WTC11 (cell line): ENCODE results near the gene RAB3GAP1. TPM values are rescaled to one million over a fixed set of nuclear protein-coding genes. Genes with fewer than 3 reads are reported as not detected.
"Not testable (repeated sequence)": the region's sequence is repeated elsewhere in the genome, so short reads cannot be mapped to it uniquely, and the experiment has no call there.

ENCODE experiments used
- ATAC-seq: fragments of 200-7000 bp; cut with Tn5 transposase; 2 replicates; pipeline ENCODE4 v1.10.0; 2021; ENCODE audit warnings: mild to moderate bottlenecking, moderate library complexity
- CTCF ChIA-PET: fragments of 300-600 bp; sonication (Branson Sonifier 250); formaldehyde crosslinking; loops from one replicate; lab custom pipeline; 2021; ENCODE audit warnings: antibody characterized with exemption; lab: Charles Lee
- POLR2A ChIA-PET: fragments of 350-600 bp; sonication (Branson Sonifier 250); formaldehyde crosslinking; loops from one replicate; lab custom pipeline; 2021; ENCODE audit warnings: antibody characterized with exemption; lab: Charles Lee
- DNase-seq: peaks from one replicate; pipeline ENCODE4 v3.0.0; 2021; ENCODE audit warnings: low spot score
- H3K27ac Mint-ChIP-seq: 2 replicates; pipeline ENCODE4 v1.8.0; 2021; ENCODE audit warnings: mixed read lengths
- H3K27me3 Mint-ChIP-seq: 2 replicates; pipeline ENCODE4 v1.8.0; 2021; ENCODE audit warnings: low read depth, mild to moderate bottlenecking, moderate library complexity, mixed read lengths
- H3K36me3 Mint-ChIP-seq: 2 replicates; pipeline ENCODE4 v1.8.0; 2021; ENCODE audit warnings: mixed read lengths
- H3K4me1 Mint-ChIP-seq: 2 replicates; pipeline ENCODE4 v1.8.0; 2022; ENCODE audit warnings: mixed read lengths
- H3K4me3 Mint-ChIP-seq: 2 replicates; pipeline ENCODE4 v1.8.0; 2021; ENCODE audit warnings: mild to moderate bottlenecking, moderate library complexity, mixed read lengths
- H3K9me3 Mint-ChIP-seq: 2 replicates; pipeline ENCODE4 v1.8.0; 2021; ENCODE audit warnings: mixed read lengths
- E2F5 ChIP-seq: sonication (generic); formaldehyde crosslinking; IDR thresholded peaks from 2 replicates; pipeline ENCODE4 v1.8.1; 2022; ENCODE audit warnings: mild to moderate bottlenecking, moderate library complexity, missing genetic modification reagents
- ELF4 ChIP-seq: sonication (generic); formaldehyde crosslinking; IDR thresholded peaks from 2 replicates; pipeline ENCODE4 v1.8.1; 2022; ENCODE audit warnings: low read depth, mild to moderate bottlenecking, moderate library complexity, missing genetic modification reagents
- ERG ChIP-seq: fragments of 250-450 bp; sonication (Bioruptor Pico); IDR thresholded peaks from 2 replicates; pipeline ENCODE4 v1.8.0; 2021; ENCODE audit warnings: mild to moderate bottlenecking
- ESRRA ChIP-seq: sonication (generic); formaldehyde crosslinking; IDR thresholded peaks from 2 replicates; pipeline ENCODE4 v1.8.1; 2022; ENCODE audit warnings: mild to moderate bottlenecking, missing genetic modification reagents, borderline replicate concordance
- FOXP1 ChIP-seq: sonication (generic); formaldehyde crosslinking; IDR thresholded peaks from 2 replicates; pipeline ENCODE4 v1.8.0; 2022; ENCODE audit warnings: missing genetic modification reagents, mild to moderate bottlenecking, moderate library complexity, borderline replicate concordance
- HMGA2 ChIP-seq: fragments of 250-450 bp; sonication (Bioruptor Pico); IDR thresholded peaks from 2 replicates; pipeline ENCODE4 v1.4.0; 2021; ENCODE audit warnings: mild to moderate bottlenecking, moderate library complexity
- JAZF1 ChIP-seq: fragments of 250-450 bp; sonication (Bioruptor Pico); IDR thresholded peaks from 2 replicates; pipeline ENCODE4 v1.9.0; 2021; ENCODE audit warnings: moderate library complexity, mild to moderate bottlenecking, inconsistent platforms
- NR3C1 ChIP-seq: sonication (generic); formaldehyde crosslinking; conservative IDR thresholded peaks from 2 replicates; pipeline ENCODE4 v1.8.1; 2023; ENCODE audit warnings: low read depth, mild to moderate bottlenecking, missing genetic modification reagents
- PREB ChIP-seq: sonication (generic); formaldehyde crosslinking; IDR thresholded peaks from 2 replicates; pipeline ENCODE4 v1.8.1; 2022; ENCODE audit warnings: mild to moderate bottlenecking, missing genetic modification reagents, moderate library complexity, borderline replicate concordance
- TEAD1 ChIP-seq: sonication (generic); formaldehyde crosslinking; IDR thresholded peaks from 2 replicates; pipeline ENCODE4 v1.8.0; 2022; ENCODE audit warnings: mild to moderate bottlenecking, missing genetic modification reagents
- ZNF317 ChIP-seq: sonication (generic); formaldehyde crosslinking; IDR thresholded peaks from 2 replicates; pipeline ENCODE4 v1.8.1; 2023; ENCODE audit warnings: low read depth, mild to moderate bottlenecking, moderate library complexity, missing genetic modification reagents, borderline replicate concordance
- ZNF416 ChIP-seq: fragments of 250-450 bp; sonication (Bioruptor Pico); IDR thresholded peaks from 2 replicates; pipeline ENCODE4 v1.9.0; 2021; ENCODE audit warnings: mild to moderate bottlenecking, inconsistent platforms
- ZNF425 ChIP-seq: fragments of 250-450 bp; sonication (Bioruptor Pico); conservative IDR thresholded peaks from 2 replicates; pipeline ENCODE4 v1.9.0; 2021; ENCODE audit warnings: mild to moderate bottlenecking
- ZNF532 ChIP-seq: fragments of 250-450 bp; sonication (Bioruptor Pico); IDR thresholded peaks from 2 replicates; pipeline ENCODE4 v1.9.0; 2021; ENCODE audit warnings: mild to moderate bottlenecking, borderline replicate concordance
- total RNA-seq: library from RNA; stranded (reverse); gene quantifications from 3 replicates; pipeline ENCODE4 v1.2.3, GENCODE V29; 2021

The RAB3GAP1 gene
- total RNA-seq, 1 experiment from 2014 or later: 27.6 TPM

- TF ChIP-seq ZNF425 (CRISPR knock-in tag) (no peak), ZNF317 (CRISPR knock-in tag) (no peak), ELF4 (CRISPR knock-in tag) (no peak)
Observed at GRCh38 chr2:135030826-135031225, 21.3 kb upstream of the RAB3GAP1 start (continued).

GRCh38 chr2:135033216-135033615, 18.9 kb upstream of the RAB3GAP1 start:
- POLR2A ChIA-PET, H3K36me3 Mint-ChIP-seq, H3K27me3 Mint-ChIP-seq, H3K4me3 Mint-ChIP-seq, ATAC-seq, H3K4me1 Mint-ChIP-seq, CTCF ChIA-PET, H3K27ac Mint-ChIP-seq, DNase-seq: not testable (repeated sequence)
- H3K9me3 Mint-ChIP-seq: peaks cover 11% of the 10 kb centered on the region

- peaks cover 3% of the 10 kb centered on the region; the same call in 1 of the 2 replicates for H3K9me3 Mint-ChIP-seq
- no peak overlapping the region for H3K27ac Mint-ChIP-seq
- CTCF ChIA-PET: no interaction called here
Observed at GRCh38 chr2:135037831-135038230, 14.3 kb upstream of the RAB3GAP1 start.

More at GRCh38 chr2:135037831-135038230, 14.3 kb upstream of the RAB3GAP1 start:
- no peak overlapping the region for H3K4me3 Mint-ChIP-seq
- no peaks in the 10 kb centered on the region for H3K4me1 Mint-ChIP-seq
- ATAC-seq: no peak
- no peak for DNase-seq
- peaks cover 2% of the 10 kb centered on the region; the same call in 1 of the 2 replicates for H3K27me3 Mint-ChIP-seq
- no peaks in the 10 kb centered on the region for H3K36me3 Mint-ChIP-seq
- POLR2A ChIA-PET: no interaction called here
- no peak for TF ChIP-seq JAZF1 (CRISPR knock-in tag)
- TF ChIP-seq ESRRA (CRISPR knock-in tag): no peak
- TF ChIP-seq HMGA2 (CRISPR knock-in tag): no peak
- no peak for TF ChIP-seq ERG (CRISPR knock-in tag)
- TF ChIP-seq ZNF416 (CRISPR knock-in tag): no peak
- no peak for TF ChIP-seq PREB (CRISPR knock-in tag)
- no peak for TF ChIP-seq TEAD1
- no peak for TF ChIP-seq ZNF532 (CRISPR knock-in tag)
- no peak for TF ChIP-seq NR3C1 (CRISPR knock-in tag)
- no peak for TF ChIP-seq FOXP1
- TF ChIP-seq E2F5 (CRISPR knock-in tag): no peak
